NCI-H2196 treated with DMSO at 0.1 percent for 48 hours (cell line): ENCODE data around the gene COMMD3.
"Not testable (repeated sequence)": the region's sequence is repeated elsewhere in the genome, so short reads cannot be mapped to it uniquely, and the experiment has no call there.

ENCODE experiments used
- DNase-seq: peaks from one replicate; lab custom pipeline; 2025; ENCODE audit not compliant: unreplicated experiment; lab: John Stamatoyannopoulos, UW

COMMD3 gene

DNA sequence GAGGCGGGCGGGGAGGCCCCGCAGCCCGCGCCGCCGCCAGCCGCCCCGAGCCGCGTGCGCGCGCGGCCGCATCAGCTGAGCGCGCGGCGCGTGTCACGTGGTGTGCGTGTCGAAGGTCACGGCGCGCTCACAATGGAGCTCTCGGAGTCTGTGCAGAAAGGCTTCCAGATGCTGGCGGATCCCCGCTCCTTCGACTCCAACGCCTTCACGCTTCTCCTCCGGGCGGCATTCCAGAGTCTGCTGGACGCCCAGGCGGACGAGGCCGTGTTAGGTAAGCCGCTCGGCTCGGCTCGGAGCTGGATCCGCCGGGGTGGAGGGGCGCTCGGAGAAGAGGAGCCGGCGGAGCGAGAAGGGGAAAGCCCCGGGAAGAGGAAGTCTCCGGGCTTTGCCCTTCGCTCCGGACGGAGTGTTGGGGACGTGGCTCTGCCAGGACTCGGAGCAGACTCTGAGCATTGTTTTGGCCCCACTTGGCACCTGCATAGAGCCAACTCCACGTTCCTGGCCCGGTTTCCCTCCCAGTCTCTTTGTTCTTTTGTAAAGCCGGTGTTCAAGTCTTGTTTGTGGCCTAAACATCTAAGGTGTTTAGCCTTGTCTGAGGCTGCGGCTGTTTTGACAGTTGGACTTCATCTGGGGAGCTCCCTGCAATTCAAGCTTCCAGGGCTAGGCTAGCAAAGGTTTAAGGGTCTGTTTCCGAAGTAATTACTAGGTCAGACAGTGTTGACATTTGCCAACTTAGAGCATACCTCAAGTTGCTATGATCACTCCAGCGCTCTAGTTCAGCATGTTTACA is at the start of gene COMMD3:
COMMD3 (plus strand) TSS at position 103 of the 790 bp plus-strand sequence; CDS start at position 133, 30 bp downstream.
- peak; percentile 29 for DNase-seq

DNA sequence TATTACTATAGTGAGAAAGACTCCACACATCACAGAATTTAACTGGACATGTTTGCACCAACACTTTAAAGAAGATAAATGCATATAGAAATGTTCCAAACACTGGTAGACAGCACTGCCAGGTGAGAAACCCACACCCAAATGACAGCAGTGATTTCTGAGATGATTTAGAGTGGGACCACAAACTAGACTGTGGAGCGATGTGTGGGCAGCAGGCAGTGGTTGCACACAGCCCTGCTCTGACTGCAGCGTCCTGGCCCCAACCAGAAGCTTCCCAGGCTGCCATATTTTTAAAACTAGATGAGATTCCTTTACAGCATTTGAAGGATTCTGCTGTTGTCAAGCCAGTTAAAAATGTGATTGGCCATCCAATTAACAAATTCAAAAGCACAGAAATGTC is 47.7 kb upstream of the COMMD3 start:
- DNase-seq = no peak

DNA sequence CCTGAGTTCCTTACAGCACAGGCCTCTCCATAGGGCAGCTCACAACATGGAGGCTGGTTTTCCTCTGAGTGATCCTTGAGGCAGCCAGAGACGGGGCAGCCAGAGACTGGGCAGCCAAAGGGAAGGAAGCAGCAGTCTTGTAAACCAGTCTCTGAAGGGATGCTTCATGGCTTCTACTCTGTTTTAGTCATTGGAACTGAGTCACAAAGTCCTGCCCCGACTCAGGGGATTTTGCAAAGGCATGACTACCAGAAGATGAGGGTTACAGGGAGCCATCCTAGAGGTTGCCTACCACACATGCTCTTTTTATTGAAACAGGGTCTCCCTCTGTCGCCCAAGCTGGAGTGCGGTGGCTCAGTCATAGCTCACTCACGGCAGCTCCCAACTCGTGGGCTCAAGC is 44.4 kb upstream of the COMMD3 start:
- no peak for DNase-seq

- no peak for DNase-seq
Observed at GRCh38 chr10:22278441-22278782, 37.8 kb upstream of the COMMD3 start.

DNA sequence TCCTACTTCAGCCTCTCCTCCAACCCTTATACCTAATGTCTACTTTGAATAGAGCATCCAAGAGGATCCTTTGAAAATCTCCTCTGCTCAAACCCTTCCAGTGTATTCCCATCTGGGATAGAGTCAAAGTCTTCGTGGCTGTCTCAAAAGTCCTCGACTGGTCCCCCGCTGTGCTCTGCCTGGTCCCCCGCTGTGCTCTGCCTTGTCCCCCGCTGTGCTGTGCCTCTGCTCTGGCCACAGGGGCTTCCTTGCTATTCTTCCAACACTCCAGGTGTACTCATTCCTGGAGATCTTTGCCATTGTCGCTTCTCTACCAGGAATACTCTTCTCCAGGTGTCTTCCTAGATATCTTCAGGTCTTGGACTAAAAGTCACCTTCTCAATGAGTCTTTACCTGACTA is 36.1 kb upstream of the COMMD3 start:
- no peak for DNase-seq

DNA sequence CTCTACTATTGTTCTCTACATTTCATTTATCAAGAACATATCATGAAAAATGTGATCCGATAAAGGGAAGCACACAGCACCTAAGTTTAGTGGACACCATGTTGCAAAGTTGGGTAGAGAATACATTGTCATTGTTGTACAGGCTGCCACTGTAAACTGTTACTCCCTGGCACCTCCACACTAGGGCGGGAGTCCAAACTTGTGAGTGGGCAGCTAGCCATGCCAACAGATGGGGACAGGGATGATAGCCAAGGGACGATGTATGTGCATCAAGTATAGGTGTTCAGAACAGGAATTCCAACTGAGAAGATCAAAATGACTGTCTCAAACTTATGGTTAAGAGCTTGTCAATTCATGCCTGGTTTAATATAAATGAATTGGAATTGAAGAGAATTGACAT is 31.1 kb upstream of the COMMD3 start:
- DNase-seq = no peak

- no peak for DNase-seq
Observed at GRCh38 chr10:22293747-22294404, 22.3 kb upstream of the COMMD3 start.

- DNase-seq = no peak
Observed at GRCh38 chr10:22294694-22295093, 21.5 kb upstream of the COMMD3 start.

DNA sequence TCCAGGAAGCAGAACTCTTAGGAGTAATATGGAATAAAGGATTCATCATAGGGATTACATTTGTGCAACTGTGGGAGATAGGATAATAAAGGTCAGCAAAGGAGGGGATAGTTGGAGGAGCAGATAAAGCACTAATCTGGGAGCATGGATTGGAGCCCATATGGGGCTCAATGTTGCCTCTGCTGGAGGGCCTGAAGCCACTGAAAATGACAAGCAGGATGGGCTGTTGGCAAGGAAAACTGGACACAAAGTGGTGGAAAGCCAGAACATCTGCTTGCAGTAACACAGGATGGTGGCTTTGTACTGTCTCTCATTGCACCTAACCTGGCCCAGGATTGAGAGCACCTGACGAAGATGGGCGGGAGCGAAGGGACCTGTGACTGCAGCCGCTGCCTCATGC is 15.0 kb upstream of the COMMD3 start:
- DNase-seq = no peak

DNA sequence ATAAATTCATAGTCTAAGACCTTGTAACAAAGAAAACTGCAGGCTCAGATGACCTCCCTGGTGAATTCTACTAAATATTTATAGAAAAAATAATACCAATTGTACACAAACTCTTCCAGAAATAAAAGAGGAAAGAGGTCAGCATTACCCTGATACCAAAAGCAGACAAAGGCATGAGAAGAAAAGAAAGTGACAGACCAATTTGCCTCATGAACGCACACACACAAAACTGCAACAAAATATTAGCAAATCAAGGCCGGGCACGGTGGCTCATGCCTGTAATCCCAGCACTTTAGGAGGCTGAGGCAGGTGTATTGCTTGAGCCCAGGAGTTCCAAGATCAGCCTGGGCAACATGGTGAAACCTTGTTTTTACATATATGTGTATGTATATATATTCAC is 12.7 kb upstream of the COMMD3 start:
- DNase-seq = no peak

GRCh38 chr10:22305721-22306120 is 10.5 kb upstream of the COMMD3 start:
- no peak for DNase-seq

DNA sequence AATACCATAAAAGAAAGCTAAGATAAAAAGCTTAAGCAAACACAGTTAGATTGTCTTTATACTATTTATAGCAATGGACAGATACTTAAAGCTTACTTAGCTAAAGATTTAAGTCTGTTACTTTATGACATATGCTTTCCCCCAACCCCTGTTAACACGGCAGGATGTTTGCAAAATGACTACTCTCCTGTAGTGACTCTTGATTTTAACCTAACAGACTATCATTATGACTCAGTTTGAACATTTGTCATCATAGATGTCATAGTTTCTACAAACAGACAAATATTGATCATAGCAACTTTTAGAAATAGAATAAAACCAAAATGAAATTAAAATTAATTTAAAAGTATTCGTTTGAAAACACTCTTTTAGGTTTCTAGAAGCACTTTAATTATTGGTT is 7.8 kb upstream of the COMMD3 start:
- DNase-seq = no peak

- no peak for DNase-seq
Observed at GRCh38 chr10:22309180-22310000, 6.8 kb upstream of the COMMD3 start.

- not testable (repeated sequence) for DNase-seq
Observed at GRCh38 chr10:22310012-22310411, 6.2 kb upstream of the COMMD3 start.

DNA sequence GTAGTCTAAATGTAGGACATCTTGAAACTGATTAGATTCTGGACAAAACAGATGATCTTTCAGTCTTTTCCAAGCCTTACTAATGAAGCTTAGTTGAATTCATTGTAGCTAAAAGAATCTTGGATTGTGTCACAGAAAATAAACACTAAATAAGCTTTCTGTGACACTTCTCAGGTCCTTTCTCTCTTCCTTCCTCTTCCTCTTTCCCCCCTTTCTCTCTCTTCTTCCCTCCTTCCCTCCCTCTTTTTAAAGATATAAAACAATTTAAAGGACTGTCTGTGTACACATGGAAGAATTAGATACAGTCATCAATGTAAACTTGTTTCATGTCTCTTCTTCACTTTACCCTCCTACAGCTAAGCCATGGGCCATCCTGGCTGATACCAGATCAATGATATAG is 5.3 kb upstream of the COMMD3 start:
- DNase-seq = no peak

DNA sequence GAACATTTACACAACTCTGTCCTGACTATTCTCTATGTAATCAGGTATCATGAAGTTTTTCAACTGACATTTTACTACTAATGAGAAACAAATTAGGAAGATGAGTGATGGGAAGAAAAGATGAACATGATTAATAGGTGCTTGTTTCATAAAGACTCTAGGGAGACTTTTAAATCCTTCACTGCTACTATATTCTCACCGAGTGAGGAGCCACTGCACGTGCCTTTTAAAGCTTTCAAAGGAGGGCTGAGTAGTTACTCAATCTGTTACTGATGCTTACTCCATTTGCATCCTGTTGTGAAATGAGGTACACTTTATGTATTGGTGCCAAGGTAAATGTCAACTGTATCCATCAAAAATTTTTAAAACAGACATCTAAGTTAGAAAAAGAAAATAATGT is 1.3 kb upstream of the COMMD3 start:
- DNase-seq = no peak

DNA sequence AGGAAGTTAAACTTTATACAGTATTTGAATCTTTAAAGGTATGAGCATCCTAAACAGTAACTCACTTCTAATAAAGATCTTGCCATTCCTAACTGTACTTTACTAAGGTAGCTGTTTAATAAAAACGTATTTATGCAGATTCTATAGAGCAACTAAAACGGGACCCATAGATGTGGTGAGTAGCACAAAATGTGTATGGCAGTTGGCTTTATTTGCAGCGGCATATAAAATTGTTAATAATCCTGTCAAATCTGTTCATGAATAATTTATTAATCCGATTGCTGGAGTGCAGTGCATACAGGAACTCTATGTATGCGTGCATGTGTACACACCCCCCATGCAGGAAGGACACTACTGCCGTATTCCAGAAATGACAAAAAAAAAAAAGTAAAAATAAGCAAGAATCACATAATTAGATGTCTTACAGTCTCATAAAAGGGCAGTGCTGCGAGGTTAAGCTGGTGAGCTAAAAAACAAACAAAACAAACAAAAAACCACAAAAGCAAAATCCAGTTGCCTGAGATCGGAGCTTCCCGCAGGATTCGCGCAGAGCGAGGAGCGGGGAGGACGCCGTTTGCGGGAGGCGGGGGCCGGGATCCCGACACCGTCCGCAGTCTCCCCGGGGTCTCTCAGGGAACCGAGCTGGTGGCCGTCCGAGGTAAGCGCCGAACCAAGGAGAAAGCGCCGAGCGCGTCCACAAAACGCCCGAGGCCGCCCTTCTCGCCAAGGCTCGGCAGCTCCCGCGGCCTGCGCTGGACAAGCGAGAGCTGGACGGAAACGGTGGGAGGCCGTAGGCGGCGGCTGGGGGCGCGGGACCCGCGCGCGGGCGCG is 518 bp upstream of the COMMD3 start:
- DNase-seq = no peak

GRCh38 chr10:22317076-22317370 is 835 bp downstream of the COMMD3 start:
- DNase-seq = no peak

GRCh38 chr10:22317771-22318565 is 1.8 kb downstream of the COMMD3 start:
- DNase-seq = no peak

DNA sequence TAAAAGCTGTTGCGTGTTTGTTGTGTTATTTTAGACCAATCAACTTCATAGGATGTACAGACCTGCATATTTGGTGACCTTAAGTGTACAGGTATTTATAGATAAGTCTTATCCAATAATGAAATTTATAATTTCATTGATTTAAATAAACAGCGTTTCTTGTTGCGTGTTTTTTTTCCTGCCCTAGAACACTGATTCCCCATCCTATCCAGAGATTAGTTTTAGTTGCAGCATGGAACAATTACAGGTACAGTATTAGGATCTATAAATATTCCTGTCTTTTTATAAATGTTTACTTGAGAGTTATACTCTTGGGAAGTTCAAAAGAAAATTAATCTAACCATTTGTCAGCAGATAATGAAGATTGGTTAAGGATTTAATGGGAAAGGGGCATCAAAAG is 2.6 kb downstream of the COMMD3 start:
- DNase-seq = no peak
